CD4-positive, alpha-beta T cell (primary cell): ENCODE measurements around the gene UBQLN4. TPM values are rescaled to one million over a fixed set of nuclear protein-coding genes. Genes with fewer than 3 reads are reported as not detected.

Source experiments
- ATAC-seq: fragments of 200-7000 bp; cut with Tn5 transposase; one replicate; pipeline ENCODE4 v1.10.0; 2022; ENCODE audit warnings: mild to moderate bottlenecking; ENCODE audit not compliant: poor library complexity
- CTCF ChIA-PET: fragments of 350-600 bp; sonication (Branson Sonifier 250); formaldehyde crosslinking; loops from one replicate; lab custom pipeline; 2021; ENCODE audit warnings: antibody characterized with exemption, inconsistent platforms; lab: Charles Lee
- POLR2A ChIA-PET: fragments of 350-600 bp; sonication (Branson Sonifier 250); formaldehyde crosslinking; loops from one replicate; lab custom pipeline; 2021; ENCODE audit warnings: antibody characterized with exemption, inconsistent platforms; lab: Charles Lee
- DNase-seq, 14 experiments: peaks; one replicate each; pipeline ENCODE4 v3.0.0-alpha.2; 2013 to 2020; ENCODE audit warnings: mixed read lengths in 2 of 14
- H3K27ac ChIP-seq, 2 donors: one replicate each; pipeline versions ENCODE4 v1.5.1 to v1.7.0; 2013; ENCODE audit warnings: low read length in 2 of 2, low read depth in 1 of 2, mild to moderate bottlenecking in 1 of 2
- H3K27me3 ChIP-seq, 2 experiments: 1 replicate in 1 of 2; 2 replicates in 1 of 2; pipeline versions ENCODE4 v1.6.1 to v1.7.0; 2013; ENCODE audit warnings: low read length in 2 of 2, control low read depth in 1 of 2, mild to moderate bottlenecking in 1 of 2, moderate library complexity in 1 of 2; ENCODE audit not compliant: insufficient read depth in 2 of 2, control insufficient read depth in 1 of 2
- H3K36me3 ChIP-seq: one replicate; pipeline ENCODE4 v1.6.1; 2013; ENCODE audit warnings: low read length, control low read depth; ENCODE audit not compliant: insufficient read depth
- H3K4me1 ChIP-seq: one replicate; pipeline ENCODE4 v1.6.1; 2013; ENCODE audit warnings: low read length, control low read depth; ENCODE audit not compliant: insufficient read depth
- H3K4me3 ChIP-seq: one replicate; pipeline ENCODE4 v1.5.1; 2013; ENCODE audit warnings: mild to moderate bottlenecking, low read length, moderate library complexity
- H3K9me3 ChIP-seq, 2 experiments: 1 replicate in 1 of 2; 2 replicates in 1 of 2; pipeline versions ENCODE4 v1.6.1 to v1.7.0; 2013; ENCODE audit warnings: low read length in 2 of 2, mild to moderate bottlenecking in 2 of 2, control low read depth in 1 of 2, moderate library complexity in 1 of 2; ENCODE audit not compliant: control insufficient read depth in 1 of 2, insufficient read depth in 1 of 2
- H3K27ac Mint-ChIP-seq: one replicate; pipeline ENCODE4 v1.8.0; 2020; ENCODE audit warnings: mixed read lengths
- H3K27me3 Mint-ChIP-seq: one replicate; pipeline ENCODE4 v1.8.0; 2021; ENCODE audit warnings: mixed read lengths
- H3K36me3 Mint-ChIP-seq: one replicate; pipeline ENCODE4 v1.8.0; 2021; ENCODE audit warnings: low read depth, mixed read lengths
- H3K4me1 Mint-ChIP-seq: one replicate; pipeline ENCODE4 v1.8.0; 2021; ENCODE audit warnings: low read depth, mixed read lengths
- H3K4me3 Mint-ChIP-seq: one replicate; pipeline ENCODE4 v1.8.0; 2020; ENCODE audit warnings: mild to moderate bottlenecking, mixed read lengths
- H3K9me3 Mint-ChIP-seq: one replicate; pipeline ENCODE4 v1.8.0; 2020; ENCODE audit warnings: mixed read lengths
- CTCF ChIP-seq: fragments of 200-600 bp; IDR thresholded peaks from one replicate; pipeline ENCODE4 v1.8.0; 2022; ENCODE audit warnings: antibody characterized with exemption, mild to moderate bottlenecking
- intact Hi-C, 2 experiments: fragments of 100-400 bp; cut with DNase I in 1 of 2; cut with micrococcal nuclease in 1 of 2; formaldehyde crosslinking; loops; one replicate each; pipeline versions ENCODE4 v1.15.1 to v1.9.0; 2023 to 2025; cut with DNase I, micrococcal nuclease
- total RNA-seq, 174 experiments: library from RNA in 2 of 174; stranded (reverse) in 2 of 174; gene quantifications; one replicate each; pipeline ENCODE4 v1.2.3 and lab custom pipeline; 2021 to 2026

Gene UBQLN4
- total RNA-seq, 2 experiments from 2014 or later: 10.6 to 11.9 TPM

DNA sequence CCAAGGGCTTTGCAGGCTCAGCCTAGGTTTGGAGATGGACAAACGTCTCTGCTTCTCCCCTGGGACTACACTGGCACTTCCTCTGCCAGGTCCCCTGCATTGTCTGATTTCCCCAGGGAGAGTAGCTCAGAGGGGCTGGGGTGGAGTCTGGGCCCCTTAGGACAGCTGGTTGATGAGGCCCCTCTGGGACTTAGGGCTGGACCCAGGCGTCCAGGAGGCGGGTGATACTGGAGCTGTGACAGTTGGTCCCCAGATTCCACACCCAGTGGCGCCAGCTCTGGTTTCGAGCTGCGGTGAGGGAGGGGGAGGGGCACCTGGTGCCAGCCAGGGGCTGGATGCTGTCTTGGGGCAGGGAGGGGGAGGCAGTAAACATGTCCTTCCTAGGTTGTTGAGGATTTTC, 36.1 kb upstream of the UBQLN4 start:
- ChIA-PET CTCF (interaction anchor here (0.8 to 4.5 kb wide), 4 partner anchors 38 to 136 kb away, joined by 3 to 35 read pairs (median 10); no protein-coding TSS in a partner anchor), POLR2A (no interaction called here)
- peaks cover 7 to 18% of the 10 kb centered on the region in 2 experiments for H3K27me3 ChIP-seq
- H3K4me3 ChIP-seq: no peak overlapping the region
- Mint-ChIP-seq H3K4me1 (no peaks in the 10 kb centered on the region), H3K27ac (no peak overlapping the region), H3K36me3 (no peaks in the 10 kb centered on the region), H3K27me3 (peaks cover 39% of the 10 kb centered on the region), H3K9me3 (no peaks in the 10 kb centered on the region), H3K4me3 (no peak overlapping the region)
- H3K27ac ChIP-seq: no peak overlapping the region
- ATAC-seq (no peak), DNase-seq (no peak)
- no peak for TF ChIP-seq CTCF
- intact Hi-C loops: loop anchor here (1.0 to 5.0 kb wide), 4 partner anchors 41 to 358 kb away; no protein-coding TSS in a partner anchor
- H3K9me3 ChIP-seq: no peaks in the 10 kb centered on the region
- H3K36me3 ChIP-seq: no peaks in the 10 kb centered on the region
- H3K4me1 ChIP-seq: peaks cover 8% of the 10 kb centered on the region

GRCh38 chr1:156086256-156086662, 32.7 kb upstream of the UBQLN4 start:
- no peak overlapping the region for H3K27ac ChIP-seq
- Mint-ChIP-seq H3K4me1 (peaks cover 6% of the 10 kb centered on the region), H3K9me3 (no peaks in the 10 kb centered on the region), H3K36me3 (no peaks in the 10 kb centered on the region), H3K4me3 (peak overlapping the region; percentile 38), H3K27ac (no peak overlapping the region), H3K27me3 (peaks cover 52% of the 10 kb centered on the region)
- no peak overlapping the region for H3K4me3 ChIP-seq
- POLR2A ChIA-PET: no interaction called here
- peaks cover 30% of the 10 kb centered on the region for H3K4me1 ChIP-seq
- intact Hi-C loops: no loop called here
- ATAC-seq (no peak), DNase-seq (no peak)
- CTCF ChIA-PET: no interaction called here
- H3K27me3 ChIP-seq: peaks cover 22 to 33% of the 10 kb centered on the region in 2 experiments
- no peaks in the 10 kb centered on the region for H3K9me3 ChIP-seq
- H3K36me3 ChIP-seq: no peaks in the 10 kb centered on the region
- TF ChIP-seq CTCF: no peak

GRCh38 chr1:156083800-156084790, 30.5 kb upstream of the UBQLN4 start:
- no peak for TF ChIP-seq CTCF
- Histone ChIP-seq H3K9me3 (no peaks in the 10 kb centered on the region), H3K27me3 (peaks cover 22 to 33% of the 10 kb centered on the region in 2 experiments), H3K4me3 (no peak overlapping the region), H3K36me3 (no peaks in the 10 kb centered on the region), H3K27ac (no peak overlapping the region), H3K4me1 (peaks cover 23% of the 10 kb centered on the region)
- ChIA-PET CTCF (no interaction called here), POLR2A (no interaction called here)
- ATAC-seq (no peak), DNase-seq (no peak)
- Mint-ChIP-seq H3K4me3 (peak overlapping the region; percentile 38), H3K27ac (no peak overlapping the region), H3K36me3 (no peaks in the 10 kb centered on the region), H3K4me1 (peaks cover 6% of the 10 kb centered on the region), H3K9me3 (no peaks in the 10 kb centered on the region), H3K27me3 (peaks cover 51% of the 10 kb centered on the region)
- intact Hi-C loops: no loop called here
